Activated T-helper 1 cell treated with Interleukin-2 at 50 U/mL for 16 hours (primary cell): ENCODE measurements around the gene ANTXR1.

Experiments
- DNase-seq: peaks from one replicate; pipeline ENCODE4 v3.0.0-alpha.2; 2020; ENCODE audit warnings: low read depth

ANTXR1 gene

DNA sequence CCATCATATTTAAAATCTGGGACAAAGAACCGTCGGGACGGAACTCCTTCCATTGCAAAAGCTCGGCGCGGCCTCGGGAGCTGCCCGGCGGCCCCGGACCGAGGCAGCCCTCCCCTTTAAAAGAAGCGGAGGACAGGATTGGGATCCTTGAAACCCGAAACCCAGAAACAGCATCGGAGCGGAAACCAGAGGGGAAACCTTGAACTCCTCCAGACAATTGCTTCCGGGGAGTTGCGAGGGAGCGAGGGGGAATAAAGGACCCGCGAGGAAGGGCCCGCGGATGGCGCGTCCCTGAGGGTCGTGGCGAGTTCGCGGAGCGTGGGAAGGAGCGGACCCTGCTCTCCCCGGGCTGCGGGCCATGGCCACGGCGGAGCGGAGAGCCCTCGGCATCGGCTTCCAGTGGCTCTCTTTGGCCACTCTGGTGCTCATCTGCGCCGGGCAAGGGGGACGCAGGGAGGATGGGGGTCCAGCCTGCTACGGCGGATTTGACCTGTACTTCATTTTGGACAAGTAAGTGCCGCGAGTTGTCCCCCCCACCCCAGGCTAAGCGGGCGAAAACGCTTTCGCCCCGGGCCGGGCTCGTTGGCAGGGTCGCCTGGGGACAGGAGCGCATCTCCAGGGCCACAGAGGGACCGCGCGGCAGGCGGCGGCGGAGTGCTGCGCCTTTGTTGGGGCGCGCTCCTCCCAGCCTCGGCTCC lies at the start of gene ANTXR1:
Gene ANTXR1, plus strand, starts transcription at position 38 of the 698 bp plus-strand sequence. Its CDS starts 321 bp downstream, at position 359.
- no peak for DNase-seq

DNA sequence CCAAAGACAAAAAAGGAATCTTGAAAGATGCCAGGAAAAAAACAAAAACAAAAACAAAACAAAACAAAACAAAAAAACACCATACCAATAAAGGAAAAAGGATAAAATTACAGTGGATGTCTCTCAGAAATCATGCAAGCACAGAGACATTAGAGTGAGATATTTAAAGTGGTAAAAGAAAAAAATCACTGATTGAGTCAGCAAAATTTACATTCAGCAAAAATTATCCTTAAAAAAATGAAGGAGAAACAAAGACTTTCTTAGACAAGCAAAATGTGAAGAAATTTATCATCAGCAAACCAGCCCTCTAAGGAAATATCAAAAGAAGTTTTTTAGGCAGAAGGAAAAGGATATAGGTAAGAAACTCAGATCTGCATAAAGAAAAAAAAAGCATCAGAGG lies 48.7 kb upstream of the ANTXR1 start:
- no peak for DNase-seq

DNA sequence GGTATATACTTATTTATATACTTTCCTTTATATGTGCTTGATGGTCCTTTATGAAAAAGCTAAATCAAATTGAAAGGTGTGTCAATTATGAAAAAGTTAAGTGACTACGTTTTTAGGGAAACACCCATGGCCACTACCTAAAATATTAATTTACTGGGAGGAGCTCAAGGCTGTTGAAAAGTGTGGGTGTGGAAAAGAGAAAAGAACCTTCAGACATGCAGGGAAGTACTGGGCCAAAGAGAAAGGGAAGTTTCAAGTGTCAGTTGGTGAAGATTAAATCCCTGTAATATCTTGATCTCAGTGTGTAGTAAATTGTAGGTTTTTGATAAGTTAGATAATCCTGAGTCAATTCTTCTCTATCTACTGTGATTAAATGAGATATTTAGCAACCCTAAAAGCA lies 44.8 kb upstream of the ANTXR1 start:
- DNase-seq = no peak

DNA sequence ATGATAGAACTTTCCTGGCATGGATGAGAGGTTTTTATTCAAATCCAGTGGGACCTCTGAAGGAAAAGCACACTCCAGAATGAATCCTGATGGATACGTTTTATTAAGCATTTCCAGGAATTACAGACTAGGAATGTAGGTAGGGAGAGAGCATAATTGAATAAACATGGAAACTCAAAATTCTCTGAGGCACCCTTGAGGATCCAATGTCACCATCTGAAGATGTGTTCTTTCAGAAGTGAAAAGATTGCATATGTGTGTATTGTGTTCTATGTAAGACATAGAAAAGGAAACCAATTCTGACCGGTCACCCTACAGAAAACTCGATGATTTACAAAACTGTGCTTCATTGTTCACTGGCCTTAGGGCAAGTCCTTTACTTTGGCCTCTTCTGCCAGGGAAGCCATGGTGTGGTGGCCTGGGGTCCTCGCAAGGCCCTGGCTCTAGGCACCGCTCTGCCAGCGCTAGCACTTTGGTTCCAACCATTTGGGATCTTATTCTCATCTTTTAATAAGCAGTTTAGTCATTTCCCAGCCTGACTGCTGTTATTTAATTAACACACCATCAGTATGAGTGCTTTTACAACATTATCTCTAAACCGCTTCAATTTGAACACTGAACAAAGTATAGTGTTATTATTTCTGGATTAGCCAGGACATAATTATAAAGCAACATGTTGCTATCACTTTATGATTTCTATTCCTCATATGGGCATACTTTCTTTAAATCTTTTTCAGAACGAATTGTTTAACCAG lies 43.1 kb upstream of the ANTXR1 start:
- DNase-seq = no peak

DNA sequence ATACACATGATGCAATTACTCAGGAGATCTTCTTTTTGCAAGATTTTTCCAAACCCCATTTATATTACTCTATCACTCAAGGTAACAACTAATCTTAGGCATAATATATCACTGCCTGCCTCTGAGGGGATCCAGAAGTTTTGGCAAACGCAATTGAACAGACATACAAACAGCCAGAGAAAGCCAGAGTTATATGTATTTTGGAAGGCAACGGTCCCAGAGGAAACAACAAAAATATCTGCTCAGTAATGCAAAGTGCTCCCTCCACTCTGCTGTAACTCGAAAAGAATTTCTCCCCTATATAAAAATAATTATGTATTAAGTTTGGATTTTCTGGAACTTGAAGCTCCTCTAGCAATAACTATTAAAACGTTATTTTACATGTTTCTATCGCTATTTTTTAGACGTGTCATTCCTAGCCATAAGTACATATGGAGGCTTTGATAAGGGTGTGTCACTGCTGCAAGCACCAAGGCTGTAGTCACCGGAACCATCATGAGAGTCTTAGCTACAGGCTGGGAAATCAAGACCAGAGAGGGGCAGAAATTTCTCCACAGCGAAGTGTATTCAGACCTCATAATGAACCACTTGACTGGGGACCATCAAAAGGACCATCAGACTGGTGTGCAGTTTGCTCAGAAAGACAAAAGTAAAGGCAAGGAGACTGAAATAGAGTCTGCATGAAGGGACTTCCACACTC lies 42.3 kb upstream of the ANTXR1 start:
- DNase-seq = no peak

DNA sequence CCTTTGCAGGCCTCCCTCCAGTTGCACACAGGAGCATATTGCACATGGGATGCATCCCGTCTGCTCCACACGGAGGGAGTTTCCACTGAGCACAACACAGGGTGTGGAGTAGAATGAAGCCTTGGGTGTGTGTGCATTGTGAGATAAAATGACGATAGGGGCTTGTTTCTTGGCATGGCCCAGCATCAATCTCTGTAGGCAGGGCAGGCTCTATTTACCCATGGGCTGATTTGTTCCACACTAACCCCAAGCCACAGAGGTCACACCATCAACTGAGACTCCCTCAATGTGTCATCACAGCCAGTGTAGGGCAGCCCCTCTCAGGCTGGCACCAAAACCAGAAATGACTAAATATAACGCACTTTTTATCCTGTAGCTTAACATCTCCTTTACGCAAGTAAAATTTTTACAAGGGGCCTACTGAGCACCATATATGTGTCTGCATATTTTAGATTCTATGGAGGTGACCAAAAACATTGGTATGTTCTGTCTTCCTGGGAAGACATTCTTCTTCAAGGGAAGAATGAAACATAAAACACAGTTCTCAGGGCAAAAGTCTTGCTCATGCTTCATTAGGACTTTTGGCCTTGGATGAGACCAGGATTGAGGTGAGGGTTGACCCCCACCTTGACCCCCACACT lies 41.3 kb upstream of the ANTXR1 start:
- no peak for DNase-seq

DNA sequence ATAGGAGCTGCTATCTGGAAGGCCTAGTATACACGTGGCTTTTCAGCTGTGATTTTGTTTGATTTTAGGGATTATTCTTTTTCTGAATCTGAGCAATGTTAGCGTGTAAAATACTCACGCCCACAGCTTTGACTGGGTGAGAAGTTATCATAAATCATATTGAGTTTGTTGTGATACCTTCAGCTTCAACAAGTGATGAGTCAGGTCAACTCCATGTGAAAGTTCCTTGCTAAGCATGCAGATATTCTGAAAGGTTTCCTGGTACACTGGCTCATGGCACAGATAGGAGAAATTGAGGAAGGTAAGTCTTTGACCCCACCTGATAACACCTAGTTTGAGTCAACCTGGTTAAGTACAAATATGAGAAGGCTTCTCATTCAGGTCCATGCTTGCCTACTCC lies 38.7 kb upstream of the ANTXR1 start, which contains the start of gene GKN1:
Gene GKN1, plus strand, starts transcription at position 386 of the 400 bp plus-strand sequence. CDS start 42 bp downstream, outside the sequence.
- DNase-seq = no peak

DNA sequence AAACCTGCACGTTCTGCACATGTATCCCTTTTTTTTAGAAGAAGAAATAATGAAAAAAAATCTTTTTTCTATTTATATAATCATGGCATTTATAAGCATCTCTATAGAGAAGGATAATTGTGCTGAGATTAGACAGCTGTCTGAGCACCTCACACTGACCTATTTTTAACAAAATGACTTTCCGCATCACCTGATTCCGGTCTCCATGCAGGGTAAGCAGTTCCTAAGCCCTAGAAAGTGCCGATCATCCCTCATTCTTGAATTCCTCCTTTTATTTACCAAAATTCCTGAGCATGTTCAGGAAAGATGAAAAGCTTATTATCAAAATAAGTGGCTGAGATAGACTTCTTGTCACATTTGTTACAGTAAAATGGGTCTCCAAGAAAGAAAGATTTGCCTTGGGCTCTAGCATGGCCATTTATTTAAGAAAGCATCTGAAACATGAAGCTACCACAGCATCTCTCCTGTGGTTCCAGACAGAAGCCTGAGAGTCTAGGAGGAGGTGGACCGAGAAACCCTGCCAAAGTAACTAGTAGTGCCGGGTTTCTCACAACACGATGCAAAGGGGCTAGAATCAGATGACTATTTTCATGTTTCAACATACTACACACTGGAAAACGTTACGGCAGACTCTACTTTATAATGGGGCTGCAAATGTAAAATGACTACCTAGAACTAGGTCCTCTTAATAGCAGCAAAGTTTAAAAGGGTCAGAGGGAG lies 37.9 kb upstream of the ANTXR1 start:
- DNase-seq = no peak

DNA sequence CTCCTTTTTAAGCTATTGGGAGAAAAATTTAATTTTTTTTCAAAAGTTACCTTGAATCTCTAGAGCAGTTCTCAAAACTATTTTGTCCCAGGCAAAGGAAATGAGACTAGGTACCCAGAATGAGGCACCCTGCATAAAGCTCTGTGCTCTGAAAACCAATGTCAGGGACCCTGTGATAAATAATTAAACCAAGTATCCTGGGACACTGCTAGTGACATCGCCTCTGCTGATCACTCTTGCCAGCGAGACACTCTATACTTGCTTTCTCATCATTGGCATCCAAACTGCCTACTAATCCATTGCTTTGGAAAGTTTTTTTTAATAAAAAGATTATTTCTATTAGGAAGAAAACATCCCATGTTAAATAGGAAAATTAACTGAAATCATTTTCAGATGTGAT lies 37.1 kb upstream of the ANTXR1 start:
- no peak for DNase-seq

DNA sequence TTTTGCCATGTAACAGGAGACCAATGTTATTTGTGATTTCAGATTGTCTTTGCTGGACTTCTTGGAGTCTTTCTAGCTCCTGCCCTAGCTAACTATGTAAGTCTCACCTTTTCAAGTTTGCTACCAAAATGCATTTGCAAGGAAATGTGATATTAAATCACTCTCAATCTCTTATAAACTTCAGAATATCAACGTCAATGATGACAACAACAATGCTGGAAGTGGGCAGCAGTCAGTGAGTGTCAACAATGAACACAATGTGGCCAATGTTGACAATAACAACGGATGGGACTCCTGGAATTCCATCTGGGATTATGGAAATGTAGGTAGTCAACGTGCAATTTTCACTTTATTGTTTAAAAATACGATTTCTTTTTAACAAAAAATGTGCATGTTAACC lies 35.5 kb upstream of the ANTXR1 start:
- no peak for DNase-seq

DNA sequence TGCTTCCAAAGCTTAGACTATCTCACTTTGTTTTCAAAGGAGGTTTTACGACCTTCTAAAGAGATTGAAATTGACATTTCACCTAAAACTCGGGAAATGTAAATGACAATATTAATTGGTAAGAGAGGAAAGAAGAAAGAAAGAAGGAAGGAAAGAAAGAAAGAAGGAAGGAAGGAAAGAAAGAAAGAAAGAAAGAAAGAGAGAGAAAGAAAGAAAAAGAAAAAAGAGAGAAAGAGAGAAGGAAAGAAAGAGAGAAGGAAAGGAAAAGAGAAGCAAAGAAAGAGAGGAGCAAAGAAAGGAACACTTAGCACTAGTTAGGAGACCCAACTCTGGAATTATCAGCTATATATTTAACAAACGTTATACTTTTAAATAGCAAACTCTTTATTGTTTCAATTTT lies 34.9 kb upstream of the ANTXR1 start:
- no peak for DNase-seq

DNA sequence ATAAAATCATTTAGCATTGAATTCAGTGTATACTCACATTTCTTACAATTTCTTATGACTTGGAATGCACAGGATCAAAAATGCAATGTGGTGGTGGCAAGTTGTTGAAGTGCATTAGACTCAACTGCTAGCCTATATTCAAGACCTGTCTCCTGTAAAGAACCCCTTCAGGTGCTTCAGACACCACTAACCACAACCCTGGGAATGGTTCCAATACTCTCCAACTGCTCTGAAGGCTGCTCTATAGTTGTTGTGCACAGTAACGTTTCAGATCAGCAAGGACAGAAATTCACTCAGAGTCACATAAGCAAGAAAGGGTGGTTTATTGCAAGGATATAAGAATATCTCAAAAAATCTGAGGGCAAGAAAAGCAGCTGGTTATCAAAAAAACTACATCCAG lies 32.0 kb upstream of the ANTXR1 start:
- DNase-seq = no peak

DNA sequence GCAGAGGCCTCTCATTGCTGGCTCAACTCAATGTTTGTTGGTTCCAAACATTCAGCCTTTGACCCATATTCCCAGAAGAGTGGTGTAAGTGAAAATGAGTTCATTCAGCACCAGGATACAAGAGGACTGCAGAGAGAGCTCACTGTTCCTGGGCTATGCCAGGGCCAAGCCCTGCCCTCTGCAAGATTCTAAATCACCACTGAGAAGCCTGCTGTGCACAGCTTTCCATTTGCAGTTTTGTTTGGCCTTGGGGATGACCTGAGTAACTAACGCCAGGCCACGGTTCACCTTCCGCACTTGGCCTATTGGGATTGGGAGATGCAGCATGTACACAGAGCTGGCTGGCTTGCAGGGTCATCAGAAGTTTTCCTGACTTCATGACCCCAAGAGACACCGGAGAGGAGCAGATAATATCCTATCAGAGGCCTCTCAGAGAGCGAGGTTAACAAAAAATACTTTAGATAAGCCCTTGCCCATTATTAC lies 25.9 kb upstream of the ANTXR1 start:
- DNase-seq = no peak

DNA sequence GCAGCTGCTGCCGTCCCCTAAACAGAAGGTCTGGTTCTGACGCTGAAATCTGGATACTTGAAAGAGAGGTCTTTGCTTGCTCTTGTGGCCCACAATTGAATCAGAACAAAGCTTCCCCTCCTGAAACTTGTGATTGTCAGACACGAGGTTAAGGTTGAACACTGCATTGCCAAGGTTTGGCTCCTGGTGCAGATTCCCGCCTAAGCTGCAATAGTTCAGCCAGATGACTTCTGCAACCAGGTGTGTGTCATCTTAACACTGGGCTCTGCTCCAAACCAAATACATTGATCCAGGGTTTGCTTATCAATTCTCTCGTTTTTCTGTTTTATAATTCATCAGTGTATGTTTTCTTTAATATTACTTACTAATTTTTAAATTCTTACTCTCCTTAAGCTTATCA lies 23.9 kb upstream of the ANTXR1 start:
- DNase-seq = no peak

DNA sequence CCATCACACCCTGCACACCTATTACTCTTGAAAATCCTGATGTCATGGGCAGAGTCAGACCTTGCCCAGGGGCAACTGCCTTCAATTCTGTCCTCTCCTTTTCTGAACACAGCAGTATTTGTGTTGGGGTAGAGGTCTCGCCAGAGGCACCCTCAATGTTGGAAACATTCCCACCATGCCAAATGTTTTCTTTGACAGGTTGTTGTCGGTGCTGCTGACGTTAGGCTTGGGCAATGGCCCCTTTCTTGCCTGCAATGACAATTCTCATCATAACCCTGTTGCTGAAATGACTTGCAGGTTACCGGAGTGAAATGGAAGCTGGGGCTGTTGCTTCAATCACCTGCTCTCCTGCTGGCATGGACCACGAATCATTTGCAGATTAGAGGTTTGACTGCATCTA lies 20.6 kb upstream of the ANTXR1 start:
- no peak for DNase-seq

DNA sequence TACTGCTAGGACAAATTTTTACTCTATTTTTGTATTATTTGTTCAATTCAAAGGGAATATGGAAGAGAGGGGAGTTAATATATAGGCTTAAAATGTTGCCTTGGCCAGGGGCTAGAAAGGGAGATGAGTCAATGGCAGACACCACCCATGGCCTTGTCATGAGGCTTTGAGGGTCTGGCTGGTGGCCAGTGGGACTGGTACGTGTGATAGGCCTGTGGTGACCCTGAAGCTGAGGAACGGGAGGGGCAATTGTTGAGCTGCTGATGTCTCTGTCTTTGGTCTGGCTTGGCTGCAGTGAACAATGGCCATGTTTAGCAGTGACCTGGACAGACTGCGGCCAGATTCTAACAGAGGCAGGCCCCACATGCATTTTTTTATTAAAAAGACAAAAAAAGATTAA lies 20.0 kb upstream of the ANTXR1 start:
- DNase-seq = no peak

DNA sequence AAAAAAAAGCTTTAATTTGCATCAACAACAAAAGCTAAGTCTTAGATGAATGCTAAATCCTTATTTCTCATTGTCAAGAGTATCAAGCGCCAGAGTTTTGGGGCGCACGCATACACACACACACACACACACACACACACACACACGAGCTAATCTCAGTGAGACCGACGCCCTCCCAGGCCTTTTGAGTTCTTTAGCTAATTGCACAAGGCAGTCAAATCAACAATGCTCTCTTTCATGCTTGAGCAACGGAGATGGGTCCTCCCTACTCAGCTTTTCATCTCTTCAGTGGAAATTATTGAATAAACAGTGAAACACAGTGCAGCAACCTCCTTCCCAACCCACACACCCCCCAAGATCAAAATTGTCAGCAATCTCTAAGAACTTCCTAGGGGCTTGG lies 19.3 kb upstream of the ANTXR1 start:
- DNase-seq = no peak

DNA sequence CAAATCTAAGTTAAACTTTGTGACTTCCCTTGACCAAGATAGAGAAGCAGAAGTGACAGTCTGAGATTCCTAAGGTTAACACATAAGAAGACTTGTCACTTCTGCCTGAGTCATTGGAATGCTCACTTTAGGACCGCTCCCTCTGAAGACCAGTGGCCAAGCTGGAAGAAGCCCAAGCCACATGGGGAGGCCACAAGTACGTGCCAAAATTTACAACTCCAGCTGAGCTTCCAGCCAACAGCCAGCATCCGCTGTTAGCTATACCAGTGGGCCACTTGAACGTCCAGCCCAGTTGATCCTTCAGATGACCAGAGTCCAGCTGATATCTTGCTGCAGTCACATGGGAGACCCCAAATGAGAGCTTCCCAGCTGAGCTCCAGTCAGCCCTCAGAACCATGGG lies 18.1 kb upstream of the ANTXR1 start:
- DNase-seq = no peak

DNA sequence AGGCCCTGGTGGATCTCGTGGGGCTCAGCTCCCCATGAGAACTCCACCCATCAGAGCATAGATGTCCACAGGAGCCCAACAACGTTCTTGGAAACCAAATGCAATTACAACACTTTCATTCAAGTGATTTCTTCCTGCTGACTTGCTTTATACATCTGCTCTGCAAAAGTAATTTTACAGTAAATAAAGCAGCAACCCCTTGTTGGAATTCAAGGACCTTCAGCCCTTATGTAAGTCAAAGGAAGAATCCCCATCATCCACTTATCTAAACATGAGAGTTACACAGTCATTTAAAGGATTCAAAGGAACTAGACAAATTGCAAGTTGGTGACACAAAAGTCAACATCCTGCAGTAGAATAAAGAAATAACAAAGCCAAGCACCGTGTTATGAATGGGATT lies 17.1 kb upstream of the ANTXR1 start:
- DNase-seq = no peak

DNA sequence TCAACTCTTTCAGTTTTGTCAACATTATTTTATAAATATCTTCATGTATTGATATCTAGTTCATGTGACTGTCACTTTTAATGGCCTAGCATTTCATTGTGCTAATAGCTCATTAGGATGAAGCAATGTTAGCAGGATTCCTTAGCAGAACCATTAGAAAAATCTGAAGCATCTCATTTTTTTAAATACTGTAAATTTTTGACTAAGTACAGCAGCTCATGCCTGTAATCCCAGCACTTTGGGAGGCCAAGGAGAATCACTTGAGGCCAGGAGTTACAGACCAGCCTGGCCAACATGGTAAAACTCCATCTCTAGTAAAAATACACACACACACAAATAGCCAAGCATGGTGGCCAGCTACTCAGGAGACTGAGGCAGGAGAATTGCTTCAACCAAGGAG lies 15.6 kb upstream of the ANTXR1 start:
- no peak for DNase-seq

DNA sequence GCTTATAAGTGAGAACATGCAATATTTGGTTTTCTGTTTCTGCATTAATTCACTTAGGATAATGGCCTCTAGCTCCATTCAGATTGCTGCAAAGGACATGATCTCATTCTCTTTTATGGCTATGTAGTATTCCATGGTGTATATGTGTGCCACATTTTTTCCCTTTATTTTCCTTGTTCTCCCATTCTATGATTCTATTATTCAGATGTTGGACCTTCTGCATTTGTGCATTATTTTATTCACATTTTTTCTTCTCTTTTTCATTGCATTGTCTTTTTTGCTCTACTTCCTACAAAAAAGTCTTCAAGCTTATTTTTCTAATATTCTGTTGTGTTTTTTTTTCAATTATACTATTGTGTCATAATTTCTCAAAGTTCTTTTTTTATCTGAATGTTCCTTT lies 11.1 kb upstream of the ANTXR1 start:
- DNase-seq = no peak

DNA sequence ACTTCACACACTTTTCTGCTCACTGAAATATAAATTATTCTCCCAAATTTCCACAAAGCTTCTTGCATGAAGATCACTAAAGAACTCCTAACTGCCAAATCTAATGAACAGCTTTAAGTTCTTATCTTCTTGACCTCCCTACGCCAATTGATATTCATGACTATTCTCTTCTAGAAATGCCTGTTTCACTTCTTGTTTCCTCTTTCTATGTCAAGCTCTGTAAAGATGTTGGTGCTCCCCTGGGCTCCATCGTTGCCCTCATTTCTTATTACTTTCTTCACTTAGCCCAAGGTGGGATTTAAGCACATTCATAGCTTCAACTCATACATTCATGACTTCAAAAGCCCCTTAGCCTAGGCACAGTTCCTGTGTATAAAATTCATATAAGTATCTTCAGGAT lies 9.2 kb upstream of the ANTXR1 start:
- DNase-seq = no peak
